K562 (cell line): ENCODE measurements around the gene RALGAPB. TPM values are rescaled to one million over a fixed set of nuclear protein-coding genes. Genes with fewer than 3 reads are reported as not detected.

Experiments
- SMARCA5 ChIP-seq: fragments of 450-650 bp; IDR thresholded peaks from 2 replicates; pipeline ENCODE4 v1.6.1; 2016
- SOX6 ChIP-seq: fragments of 450-650 bp; IDR thresholded peaks from 2 replicates; pipeline ENCODE4 v1.6.1; 2014; ENCODE audit warnings: mild to moderate bottlenecking
- SRF ChIP-seq, 2 experiments: fragments of 250-450, 450-650 bp in 1 of 2; sonication (Bioruptor Pico) in 1 of 2; sonication (generic) in 1 of 2; formaldehyde crosslinking; IDR thresholded peaks; 2 replicates each; pipeline versions ENCODE4 v1.5.0 to v1.5.1; 2020 to 2022; ENCODE audit warnings: mild to moderate bottlenecking in 1 of 2, missing genetic modification reagents in 1 of 2
- ZNF41 ChIP-seq: fragments of 250-450 bp; sonication (Bioruptor Pico); conservative IDR thresholded peaks from 2 replicates; pipeline ENCODE4 v1.4.0; 2020; ENCODE audit warnings: mild to moderate bottlenecking
- ZNF518B ChIP-seq: fragments of 250-450 bp; sonication (Bioruptor Pico); IDR thresholded peaks from 2 replicates; pipeline ENCODE4 v1.5.0; 2021; ENCODE audit warnings: mild to moderate bottlenecking, moderate library complexity
- polyA plus RNA-seq, 8 experiments: library from polyadenylated mRNA; depleted of rRNA in 4 of 8; stranded (reverse) in 5 of 8; unstranded in 3 of 8; fragments of >200 nt; fragmentation: Nextera tagmentation in 2 of 8; fragmentation: Illumina TruSeq in 1 of 8; extraction: Ambion mirVana in 2 of 8; extraction: Trizol in 1 of 8; gene quantifications; 2 replicates each; pipeline versions ENCODE4 v1.2.1 to v1.2.3, GENCODE V29; 2011 to 2014; ENCODE audit warnings: inconsistent platforms in 1 of 8, missing spikeins in 1 of 8
- total RNA-seq, 7 experiments: library from RNA; depleted of rRNA in 6 of 7; stranded (reverse); fragments of >200 nt in 6 of 7; fragmentation: Illumina TruSeq in 2 of 7; extraction: Trizol in 2 of 7; gene quantifications; 2 replicates each; pipeline versions ENCODE4 v1.2.1 to v1.2.3, GENCODE V29; 2011 to 2021; ENCODE audit warnings: low replicate concordance in 1 of 7
- TF ChIP-seq, protein P1 (sequence below): fragments of 450-650 bp; formaldehyde crosslinking; IDR thresholded peaks from 2 replicates; pipeline ENCODE4 v1.4.0; 2020; ENCODE audit warnings: mild to moderate bottlenecking
- TF ChIP-seq, protein P2 (sequence below), 2 experiments: fragments of 450-650 bp; formaldehyde crosslinking in 1 of 2; IDR thresholded peaks; 2 replicates each; pipeline versions ENCODE4 v1.4.0 to v1.6.1; 2014 to 2020; ENCODE audit warnings: mild to moderate bottlenecking in 2 of 2, borderline replicate concordance in 1 of 2, low read depth in 1 of 2
- TF ChIP-seq, protein P3 (sequence below): sonication (generic); formaldehyde crosslinking; IDR thresholded peaks from 2 replicates; pipeline ENCODE4 v1.8.0; 2022; ENCODE audit warnings: mild to moderate bottlenecking, missing genetic modification reagents

The RALGAPB gene
- total and polyA plus RNA-seq, 9 of the 15 experiments (the other 6 are each of a cell fraction or from before 2014, with no cell fraction given) = 4.3 to 25.6 (median 13.6) TPM

DNA sequence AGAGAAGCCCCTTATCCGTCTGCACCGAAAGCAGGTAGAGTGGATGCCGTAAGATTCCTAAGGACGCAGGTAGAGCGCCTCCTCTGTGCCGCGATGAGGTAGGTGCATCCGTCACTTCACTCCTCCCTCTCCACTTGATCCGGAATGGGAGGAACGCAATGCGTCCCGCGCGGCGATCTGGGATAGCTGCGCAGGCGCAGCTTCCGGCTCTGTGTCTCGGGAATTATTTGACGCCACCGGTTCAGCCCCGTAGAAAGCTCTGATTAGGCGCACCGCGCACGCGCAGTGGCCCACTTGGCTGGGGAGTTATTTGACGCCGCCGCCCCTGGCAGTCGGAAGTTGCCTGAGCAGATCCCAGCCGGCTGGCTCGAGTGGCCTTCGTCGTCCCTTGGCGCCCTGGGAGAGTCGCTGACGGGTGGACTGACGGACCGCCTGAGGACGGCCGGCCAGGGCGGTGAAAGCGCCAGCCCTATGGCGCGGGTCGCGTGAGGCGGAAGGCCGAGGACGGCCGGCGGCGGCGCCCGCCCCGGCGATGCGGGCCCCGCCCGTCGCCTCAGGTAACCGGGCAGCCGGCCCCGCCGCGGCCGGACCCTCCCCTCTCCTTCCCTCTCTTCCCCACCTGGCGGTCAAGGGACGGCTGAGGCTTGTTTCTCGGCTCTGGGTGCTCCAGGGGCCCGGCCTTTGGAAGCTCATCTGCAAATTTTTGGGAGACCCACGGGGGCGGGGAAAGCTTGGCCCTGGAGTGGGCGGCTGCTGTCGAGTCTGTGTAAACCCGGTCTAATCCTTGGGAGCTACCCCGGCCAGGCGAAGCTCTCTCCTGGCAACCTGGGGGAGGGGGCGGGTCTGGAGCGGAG lies at the start of gene RALGAPB (continued):
- TF ChIP-seq ZNF518B (CRISPR knock-in tag) (no peak), SMARCA5 (no peak), SRF (CRISPR knock-in tag; IDR thresholded peaks at IDR 0.05) (peak in 1 of 2 experiments; percentile 91; a peak in 2 of 4 replicates), ZNF41 (CRISPR knock-in tag) (no peak), SOX6 (no peak)
- TF ChIP-seq, protein P1, sequence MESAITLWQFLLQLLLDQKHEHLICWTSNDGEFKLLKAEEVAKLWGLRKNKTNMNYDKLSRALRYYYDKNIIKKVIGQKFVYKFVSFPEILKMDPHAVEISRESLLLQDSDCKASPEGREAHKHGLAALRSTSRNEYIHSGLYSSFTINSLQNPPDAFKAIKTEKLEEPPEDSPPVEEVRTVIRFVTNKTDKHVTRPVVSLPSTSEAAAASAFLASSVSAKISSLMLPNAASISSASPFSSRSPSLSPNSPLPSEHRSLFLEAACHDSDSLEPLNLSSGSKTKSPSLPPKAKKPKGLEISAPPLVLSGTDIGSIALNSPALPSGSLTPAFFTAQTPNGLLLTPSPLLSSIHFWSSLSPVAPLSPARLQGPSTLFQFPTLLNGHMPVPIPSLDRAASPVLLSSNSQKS = no peak
- TF ChIP-seq, protein P2, sequence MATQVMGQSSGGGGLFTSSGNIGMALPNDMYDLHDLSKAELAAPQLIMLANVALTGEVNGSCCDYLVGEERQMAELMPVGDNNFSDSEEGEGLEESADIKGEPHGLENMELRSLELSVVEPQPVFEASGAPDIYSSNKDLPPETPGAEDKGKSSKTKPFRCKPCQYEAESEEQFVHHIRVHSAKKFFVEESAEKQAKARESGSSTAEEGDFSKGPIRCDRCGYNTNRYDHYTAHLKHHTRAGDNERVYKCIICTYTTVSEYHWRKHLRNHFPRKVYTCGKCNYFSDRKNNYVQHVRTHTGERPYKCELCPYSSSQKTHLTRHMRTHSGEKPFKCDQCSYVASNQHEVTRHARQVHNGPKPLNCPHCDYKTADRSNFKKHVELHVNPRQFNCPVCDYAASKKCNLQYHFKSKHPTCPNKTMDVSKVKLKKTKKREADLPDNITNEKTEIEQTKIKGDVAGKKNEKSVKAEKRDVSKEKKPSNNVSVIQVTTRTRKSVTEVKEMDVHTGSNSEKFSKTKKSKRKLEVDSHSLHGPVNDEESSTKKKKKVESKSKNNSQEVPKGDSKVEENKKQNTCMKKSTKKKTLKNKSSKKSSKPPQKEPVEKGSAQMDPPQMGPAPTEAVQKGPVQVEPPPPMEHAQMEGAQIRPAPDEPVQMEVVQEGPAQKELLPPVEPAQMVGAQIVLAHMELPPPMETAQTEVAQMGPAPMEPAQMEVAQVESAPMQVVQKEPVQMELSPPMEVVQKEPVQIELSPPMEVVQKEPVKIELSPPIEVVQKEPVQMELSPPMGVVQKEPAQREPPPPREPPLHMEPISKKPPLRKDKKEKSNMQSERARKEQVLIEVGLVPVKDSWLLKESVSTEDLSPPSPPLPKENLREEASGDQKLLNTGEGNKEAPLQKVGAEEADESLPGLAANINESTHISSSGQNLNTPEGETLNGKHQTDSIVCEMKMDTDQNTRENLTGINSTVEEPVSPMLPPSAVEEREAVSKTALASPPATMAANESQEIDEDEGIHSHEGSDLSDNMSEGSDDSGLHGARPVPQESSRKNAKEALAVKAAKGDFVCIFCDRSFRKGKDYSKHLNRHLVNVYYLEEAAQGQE (IDR thresholded peaks at IDR 0.05; ENCODE audit: borderline replicate concordance) = peak; percentile 59; the same call in 1 of the 2 replicates
- TF ChIP-seq, protein P2 (CRISPR knock-in tag; IDR thresholded peaks at IDR 0.05; ENCODE audit: low read depth) = no peak
- TF ChIP-seq, protein P3, sequence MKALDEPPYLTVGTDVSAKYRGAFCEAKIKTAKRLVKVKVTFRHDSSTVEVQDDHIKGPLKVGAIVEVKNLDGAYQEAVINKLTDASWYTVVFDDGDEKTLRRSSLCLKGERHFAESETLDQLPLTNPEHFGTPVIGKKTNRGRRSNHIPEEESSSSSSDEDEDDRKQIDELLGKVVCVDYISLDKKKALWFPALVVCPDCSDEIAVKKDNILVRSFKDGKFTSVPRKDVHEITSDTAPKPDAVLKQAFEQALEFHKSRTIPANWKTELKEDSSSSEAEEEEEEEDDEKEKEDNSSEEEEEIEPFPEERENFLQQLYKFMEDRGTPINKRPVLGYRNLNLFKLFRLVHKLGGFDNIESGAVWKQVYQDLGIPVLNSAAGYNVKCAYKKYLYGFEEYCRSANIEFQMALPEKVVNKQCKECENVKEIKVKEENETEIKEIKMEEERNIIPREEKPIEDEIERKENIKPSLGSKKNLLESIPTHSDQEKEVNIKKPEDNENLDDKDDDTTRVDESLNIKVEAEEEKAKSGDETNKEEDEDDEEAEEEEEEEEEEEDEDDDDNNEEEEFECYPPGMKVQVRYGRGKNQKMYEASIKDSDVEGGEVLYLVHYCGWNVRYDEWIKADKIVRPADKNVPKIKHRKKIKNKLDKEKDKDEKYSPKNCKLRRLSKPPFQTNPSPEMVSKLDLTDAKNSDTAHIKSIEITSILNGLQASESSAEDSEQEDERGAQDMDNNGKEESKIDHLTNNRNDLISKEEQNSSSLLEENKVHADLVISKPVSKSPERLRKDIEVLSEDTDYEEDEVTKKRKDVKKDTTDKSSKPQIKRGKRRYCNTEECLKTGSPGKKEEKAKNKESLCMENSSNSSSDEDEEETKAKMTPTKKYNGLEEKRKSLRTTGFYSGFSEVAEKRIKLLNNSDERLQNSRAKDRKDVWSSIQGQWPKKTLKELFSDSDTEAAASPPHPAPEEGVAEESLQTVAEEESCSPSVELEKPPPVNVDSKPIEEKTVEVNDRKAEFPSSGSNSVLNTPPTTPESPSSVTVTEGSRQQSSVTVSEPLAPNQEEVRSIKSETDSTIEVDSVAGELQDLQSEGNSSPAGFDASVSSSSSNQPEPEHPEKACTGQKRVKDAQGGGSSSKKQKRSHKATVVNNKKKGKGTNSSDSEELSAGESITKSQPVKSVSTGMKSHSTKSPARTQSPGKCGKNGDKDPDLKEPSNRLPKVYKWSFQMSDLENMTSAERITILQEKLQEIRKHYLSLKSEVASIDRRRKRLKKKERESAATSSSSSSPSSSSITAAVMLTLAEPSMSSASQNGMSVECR = no peak
